ENCODE results near the gene CNTN6.

Gene CNTN6

GRCh38 chr3:1131166-1131565 is 38.3 kb downstream of the CNTN6 start (continued):
- TF ChIP-seq ZNF704 (tag by site-specific recombination; IDR thresholded peaks at IDR 0.05): no peak

GRCh38 chr3:1135194-1135593 is 42.4 kb downstream of the CNTN6 start:
- H3K9me3 ChIP-seq (ENCODE audit: control insufficient read depth, insufficient read depth, low read depth, low read length): no peaks in the 10 kb centered on the region
- no peak for TF ChIP-seq ZNF843 (tag by site-specific recombination; IDR thresholded peaks at IDR 0.05)
- no peak for TF ChIP-seq ZNF157 (tag by site-specific recombination; IDR thresholded peaks at IDR 0.05)
- TF ChIP-seq ZNF398 (tag by site-specific recombination; IDR thresholded peaks at IDR 0.05): no peak
- TF ChIP-seq ZNF664 (tag by site-specific recombination; IDR thresholded peaks at IDR 0.05): no peak
- TF ChIP-seq ZSCAN18 (tag by site-specific recombination; IDR thresholded peaks at IDR 0.05): no peak
- TF ChIP-seq ZNF692 (tag by site-specific recombination; IDR thresholded peaks at IDR 0.05): no peak
- TF ChIP-seq SCRT1 (tag by site-specific recombination; IDR thresholded peaks at IDR 0.05; ENCODE audit: borderline replicate concordance): no peak
- no peak for TF ChIP-seq ZNF335 (tag by site-specific recombination; conservative IDR thresholded peaks at IDR 0.05)
- TF ChIP-seq WT1 (tag by site-specific recombination; IDR thresholded peaks at IDR 0.05): no peak
- TF ChIP-seq ZNF560 (tag by site-specific recombination; IDR thresholded peaks at IDR 0.05; ENCODE audit: borderline replicate concordance): no peak
- TF ChIP-seq ZNF132 (tag by site-specific recombination; IDR thresholded peaks at IDR 0.05; ENCODE audit: borderline replicate concordance): no peak
- no peak for TF ChIP-seq ZNF10 (tag by site-specific recombination; IDR thresholded peaks at IDR 0.05)
- no peaks in the 10 kb centered on the region for H3K36me3 ChIP-seq (ENCODE audit: control insufficient read depth in 2 of 2, insufficient read depth in 1 of 2, low read length in 2 of 2)
- H3K4me3 ChIP-seq (ENCODE audit: low read depth, low read length): no peak overlapping the region
- POLR2A ChIA-PET: no interaction called here
- CTCF ChIA-PET: no interaction called here
- no peaks in the 10 kb centered on the region for H3K4me1 ChIP-seq (ENCODE audit: control insufficient read depth, insufficient read depth, low read length)
- H3K27ac ChIP-seq (ENCODE audit: extremely low read depth, low read depth, low read length): no peak overlapping the region

- CTCF ChIA-PET: no interaction called here
- Histone ChIP-seq H3K4me3 (ENCODE audit: low read depth, low read length) (no peak overlapping the region), H3K27ac (ENCODE audit: extremely low read depth, low read depth, low read length) (no peak overlapping the region), H3K9me3 (ENCODE audit: control insufficient read depth, insufficient read depth, low read depth, low read length) (no peaks in the 10 kb centered on the region), H3K4me1 (ENCODE audit: control insufficient read depth, insufficient read depth, low read length) (no peaks in the 10 kb centered on the region), H3K36me3 (ENCODE audit: control insufficient read depth in 2 of 2, insufficient read depth in 1 of 2, low read length in 2 of 2) (no peaks in the 10 kb centered on the region)
- POLR2A ChIA-PET: no interaction called here
- TF ChIP-seq ZNF433 (tag by site-specific recombination; IDR thresholded peaks at IDR 0.05; ENCODE audit: low read depth) (no peak), YY2 (tag by site-specific recombination; IDR thresholded peaks at IDR 0.05) (no peak), ZNF791 (tag by site-specific recombination; IDR thresholded peaks at IDR 0.05) (no peak), ZNF600 (tag by site-specific recombination; IDR thresholded peaks at IDR 0.05) (no peak), ZNF571 (tag by site-specific recombination; IDR thresholded peaks at IDR 0.05) (no peak), ZNF133 (tag by site-specific recombination; IDR thresholded peaks at IDR 0.05) (no peak), TSHZ1 (tag by site-specific recombination; IDR thresholded peaks at IDR 0.05; ENCODE audit: borderline replicate concordance) (no peak), RBAK (tag by site-specific recombination; IDR thresholded peaks at IDR 0.05) (no peak), GFI1B (tag by site-specific recombination; IDR thresholded peaks at IDR 0.05) (no peak), ZNF174 (tag by site-specific recombination; IDR thresholded peaks at IDR 0.05) (no peak), ZNF701 (tag by site-specific recombination; IDR thresholded peaks at IDR 0.05) (no peak), ZNF792 (tag by site-specific recombination; IDR thresholded peaks at IDR 0.05) (no peak)
Observed at GRCh38 chr3:1138036-1138435, 45.2 kb downstream of the CNTN6 start.

All from HEK293 (cell line).